IgD-negative memory B cell (primary cell): ENCODE measurements around the gene QSER1. TPM values are rescaled to one million over a fixed set of nuclear protein-coding genes. Genes with fewer than 3 reads are reported as not detected.

Experiments used
- H3K27ac Mint-ChIP-seq, 3 donors: one replicate each; pipeline ENCODE4 v1.8.0; 2020 to 2022; ENCODE audit warnings: mild to moderate bottlenecking in 3 of 3, mixed read lengths in 3 of 3, moderate library complexity in 1 of 3
- H3K27me3 Mint-ChIP-seq: one replicate; pipeline ENCODE4 v1.8.0; 2021; ENCODE audit warnings: mixed read lengths
- H3K36me3 Mint-ChIP-seq: one replicate; pipeline ENCODE4 v1.8.0; 2020; ENCODE audit warnings: mild to moderate bottlenecking, mixed read lengths
- H3K4me1 Mint-ChIP-seq, 3 donors: one replicate each; pipeline ENCODE4 v1.8.0; 2020 to 2022; ENCODE audit warnings: mixed read lengths in 3 of 3, mild to moderate bottlenecking in 1 of 3
- H3K4me3 Mint-ChIP-seq, 4 donors: one replicate each; pipeline ENCODE4 v1.8.0; 2020 to 2022; ENCODE audit warnings: mild to moderate bottlenecking in 4 of 4, mixed read lengths in 4 of 4, moderate library complexity in 3 of 4
- H3K9me3 Mint-ChIP-seq, 3 donors: one replicate each; pipeline ENCODE4 v1.8.0; 2020 to 2021; ENCODE audit warnings: mixed read lengths in 3 of 3, mild to moderate bottlenecking in 1 of 3
- polyA plus RNA-seq: library from polyadenylated mRNA; unstranded; fragments of 300-500 nt; fragmentation: Illumina TruSeq; gene quantifications from one replicate; pipeline ENCODE4 v1.2.3, GENCODE V29; 2021

QSER1 gene
- polyA plus RNA-seq, 1 donor from 2014 or later = 0.73 TPM

DNA sequence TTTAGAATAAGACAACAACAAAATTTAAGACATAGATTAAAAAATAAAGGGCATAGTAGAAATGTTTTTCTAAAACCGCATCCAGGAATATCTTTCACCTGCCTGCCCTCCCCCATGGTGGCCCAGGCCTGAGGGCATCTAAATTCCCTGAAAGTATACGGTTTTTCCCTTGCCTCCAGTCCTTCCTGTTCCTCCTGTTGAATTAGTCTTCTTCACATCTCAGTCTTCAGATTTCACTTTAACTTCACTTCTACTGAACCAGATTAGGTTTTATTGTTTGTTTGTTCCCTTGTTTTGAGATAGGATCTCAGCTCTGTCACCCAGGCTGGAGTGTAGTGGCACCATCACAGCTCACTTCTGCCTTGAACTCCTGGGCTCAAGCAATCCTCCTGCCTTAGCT is 90.0 kb downstream of the QSER1 start:
- Mint-ChIP-seq H3K36me3 (peaks cover 9% of the 10 kb centered on the region), H3K9me3 (no peaks in the 10 kb centered on the region), H3K4me1 (no peaks in the 10 kb centered on the region), H3K27ac (no peak overlapping the region), H3K27me3 (no peaks in the 10 kb centered on the region), H3K4me3 (no peak overlapping the region)

DNA sequence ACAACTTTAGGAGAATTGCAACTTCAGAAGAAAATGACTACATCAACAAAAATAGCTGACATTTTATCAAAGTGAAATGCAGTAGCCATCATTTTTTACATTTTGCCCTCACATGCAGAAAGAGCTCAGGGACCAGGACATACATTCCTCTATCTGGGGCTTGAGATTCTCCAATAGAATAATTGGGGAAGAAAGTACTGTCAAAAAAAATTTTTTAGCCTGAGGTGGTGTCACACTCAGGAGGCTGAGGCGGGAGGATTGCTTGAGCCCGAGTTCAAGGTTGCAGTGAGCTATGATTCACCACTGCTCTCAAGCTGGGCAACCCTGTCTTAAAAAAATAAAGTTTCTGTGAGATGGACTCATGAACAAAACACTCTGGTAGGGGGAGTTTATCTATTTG is 90.9 kb downstream of the QSER1 start:
- H3K9me3 Mint-ChIP-seq = no peaks in the 10 kb centered on the region
- H3K27ac Mint-ChIP-seq = no peak overlapping the region
- H3K4me1 Mint-ChIP-seq = no peaks in the 10 kb centered on the region
- peaks cover 9% of the 10 kb centered on the region for H3K36me3 Mint-ChIP-seq
- no peaks in the 10 kb centered on the region for H3K27me3 Mint-ChIP-seq
- no peak overlapping the region for H3K4me3 Mint-ChIP-seq

DNA sequence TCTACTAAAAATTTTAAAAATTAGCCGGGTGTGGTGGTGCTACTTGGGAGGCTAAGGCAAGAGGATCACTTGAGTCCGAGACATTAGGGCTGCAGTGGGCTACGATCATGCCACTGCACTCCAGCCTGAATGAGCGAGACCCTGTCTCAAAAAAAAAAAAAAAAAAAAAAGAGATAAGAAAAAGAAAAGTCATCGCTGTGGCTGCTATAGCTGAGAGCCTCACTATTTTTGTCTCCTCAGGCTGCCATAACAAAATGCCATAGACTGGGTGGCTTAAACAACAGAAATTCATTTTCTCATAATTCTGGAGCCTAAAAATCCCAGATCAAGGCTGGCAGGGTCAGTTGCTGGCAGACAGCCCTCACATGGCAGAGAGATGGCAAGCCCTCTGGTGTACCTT is 93.0 kb downstream of the QSER1 start:
- Mint-ChIP-seq H3K27ac (no peak overlapping the region), H3K36me3 (peaks cover 9% of the 10 kb centered on the region), H3K4me3 (no peak overlapping the region), H3K4me1 (no peaks in the 10 kb centered on the region), H3K27me3 (no peaks in the 10 kb centered on the region), H3K9me3 (no peaks in the 10 kb centered on the region)

DNA sequence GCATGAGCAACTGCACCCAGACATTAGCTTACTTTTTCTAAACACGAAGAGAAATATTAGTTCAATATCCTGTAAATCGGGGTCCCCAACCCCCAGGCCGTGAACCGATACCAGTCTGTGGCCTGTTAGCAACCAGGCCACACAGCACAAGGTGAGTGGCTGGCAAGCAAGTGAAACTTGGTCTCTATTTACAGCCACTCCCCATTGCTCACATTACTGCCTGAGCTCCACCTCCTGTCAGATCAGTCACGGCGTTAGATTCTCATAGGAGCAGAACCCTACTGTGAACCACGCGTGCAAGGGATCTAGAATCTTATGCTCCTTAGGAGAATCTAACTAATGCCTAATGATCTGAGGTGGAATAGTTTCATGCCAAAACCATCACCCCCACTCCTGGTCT is 95.2 kb downstream of the QSER1 start:
- H3K4me3 Mint-ChIP-seq = no peak overlapping the region

DNA sequence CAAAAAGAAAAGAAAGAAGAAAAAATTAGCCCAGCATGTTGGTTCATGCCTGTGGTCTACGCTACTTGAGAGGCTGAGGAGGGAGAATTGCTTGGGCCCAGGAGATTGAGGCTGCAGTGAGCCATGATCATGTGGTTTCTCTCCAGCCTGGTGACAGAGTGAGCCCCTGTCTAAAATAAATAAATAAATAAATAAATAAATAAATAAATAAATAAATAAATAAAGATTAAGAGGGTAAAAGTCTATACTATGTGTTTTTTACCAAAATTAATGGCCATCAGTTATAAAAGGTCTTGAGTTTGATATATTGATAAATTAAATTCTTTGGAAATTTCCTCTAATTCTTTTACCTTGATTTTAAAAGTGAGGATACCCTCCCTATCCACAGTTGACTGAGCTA is 97.9 kb downstream of the QSER1 start:
- Mint-ChIP-seq H3K9me3 (peaks cover 6 to 11% (median 6%) of the 10 kb centered on the region in 3 donors), H3K27me3 (peaks cover 3% of the 10 kb centered on the region), H3K36me3 (no peaks in the 10 kb centered on the region), H3K27ac (no peak overlapping the region), H3K4me3 (no peak overlapping the region), H3K4me1 (peaks cover 0 to 2% (median 0%) of the 10 kb centered on the region in 3 donors)

More for the DNA sequence above, 95.2 kb downstream of the QSER1 start:
- Mint-ChIP-seq H3K9me3 (peaks cover 3 to 11% (median 4%) of the 10 kb centered on the region in 3 donors), H3K27me3 (peaks cover 3% of the 10 kb centered on the region), H3K27ac (no peak overlapping the region), H3K4me1 (peaks cover 0 to 2% (median 0%) of the 10 kb centered on the region in 3 donors), H3K36me3 (peaks cover 6% of the 10 kb centered on the region)

DNA sequence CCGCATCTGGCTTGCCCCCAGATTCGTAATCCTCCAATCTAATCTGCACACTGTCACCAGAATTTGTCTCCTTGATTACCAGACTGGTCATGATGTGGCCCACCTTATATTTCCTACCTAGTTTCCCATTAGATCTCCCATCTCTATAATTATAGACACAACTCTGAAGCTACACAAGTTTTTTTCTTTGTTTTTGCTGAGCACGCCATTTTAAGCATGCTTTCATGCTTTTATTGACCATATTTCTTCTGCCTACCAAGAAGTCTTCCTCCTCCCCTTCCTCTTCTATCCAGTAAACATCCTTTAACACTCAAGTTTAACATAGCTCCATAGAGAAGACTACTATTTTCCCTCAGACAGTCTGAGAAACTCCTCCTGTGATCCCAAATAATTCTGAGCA is 98.8 kb downstream of the QSER1 start:
- H3K27ac Mint-ChIP-seq = no peak overlapping the region
- peaks cover 3% of the 10 kb centered on the region for H3K27me3 Mint-ChIP-seq
- peaks cover 6 to 11% (median 6%) of the 10 kb centered on the region in 3 donors for H3K9me3 Mint-ChIP-seq
- H3K4me1 Mint-ChIP-seq = peaks cover 0 to 2% (median 0%) of the 10 kb centered on the region in 3 donors
- H3K36me3 Mint-ChIP-seq = no peaks in the 10 kb centered on the region
- no peak overlapping the region for H3K4me3 Mint-ChIP-seq

DNA sequence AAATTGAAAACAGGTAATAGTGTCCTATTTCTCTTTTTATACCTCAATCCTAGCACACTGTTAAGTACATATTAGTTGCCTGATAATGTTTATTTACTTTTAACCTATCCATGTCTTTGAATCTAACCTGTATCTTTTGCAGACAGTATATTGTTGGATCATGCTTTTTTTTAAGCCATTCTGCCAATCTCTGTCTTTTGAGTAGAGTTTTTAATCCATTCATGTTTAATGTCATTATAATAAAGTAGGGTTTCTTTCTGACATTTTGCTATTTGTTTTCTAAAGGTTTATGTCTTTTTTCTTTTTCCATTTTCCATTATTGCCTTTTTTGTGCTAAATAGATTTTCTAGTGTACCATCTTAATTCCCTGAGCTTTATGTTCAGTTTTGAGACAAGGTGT is 99.3 kb downstream of the QSER1 start:
- Mint-ChIP-seq H3K9me3 (peaks cover 6 to 11% (median 6%) of the 10 kb centered on the region in 3 donors), H3K4me1 (peaks cover 0 to 2% (median 0%) of the 10 kb centered on the region in 3 donors), H3K36me3 (no peaks in the 10 kb centered on the region), H3K4me3 (no peak overlapping the region), H3K27ac (no peak overlapping the region), H3K27me3 (peaks cover 3% of the 10 kb centered on the region)

DNA sequence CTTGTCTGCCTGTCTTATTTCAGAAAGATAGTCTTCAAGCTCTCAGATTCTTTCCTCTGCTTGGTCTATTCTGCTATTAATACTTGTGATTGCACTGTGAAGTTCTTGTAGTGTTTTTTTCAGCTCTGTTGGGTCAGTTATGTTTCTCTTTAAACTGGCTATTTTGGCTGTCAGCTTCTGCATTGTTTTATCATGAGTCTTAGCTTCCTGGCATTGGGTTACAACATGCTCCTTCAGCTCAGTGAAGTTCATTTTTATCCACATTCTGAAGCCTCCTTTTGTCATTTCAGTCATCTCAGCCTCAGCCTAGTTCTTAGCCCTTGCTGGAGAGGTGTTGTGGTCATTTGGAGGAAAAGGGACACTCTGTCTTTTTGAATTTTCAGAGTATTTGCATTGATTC is 107.6 kb downstream of the QSER1 start:
- Mint-ChIP-seq H3K27ac (no peak overlapping the region), H3K36me3 (peaks cover 3% of the 10 kb centered on the region), H3K4me3 (no peak overlapping the region), H3K27me3 (peaks cover 5% of the 10 kb centered on the region), H3K4me1 (no peaks in the 10 kb centered on the region), H3K9me3 (peaks cover 5 to 11% (median 6%) of the 10 kb centered on the region in 3 donors)

DNA sequence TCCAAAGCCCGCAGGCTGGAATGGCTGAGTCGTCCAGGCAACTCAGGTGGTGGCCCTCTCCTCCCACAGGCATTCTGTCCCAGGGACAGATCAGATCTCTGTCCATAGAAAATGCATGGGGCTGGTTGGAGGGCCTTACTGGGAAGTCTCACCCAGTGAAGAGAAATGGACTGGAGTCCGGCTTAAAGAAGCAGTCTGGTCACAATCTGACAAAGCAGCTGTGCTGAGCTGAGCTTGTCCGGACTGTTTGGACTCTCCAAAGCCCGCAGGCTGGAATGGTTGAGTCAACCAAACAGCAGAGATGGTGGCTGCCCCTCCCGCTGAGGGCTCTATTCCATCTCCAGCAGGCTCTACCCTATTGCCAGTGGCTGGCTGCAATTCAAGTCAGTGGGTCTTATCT is 108.7 kb downstream of the QSER1 start:
- Mint-ChIP-seq H3K36me3 (peaks cover 3% of the 10 kb centered on the region), H3K9me3 (peaks cover 5 to 11% (median 6%) of the 10 kb centered on the region in 3 donors), H3K27me3 (peaks cover 5% of the 10 kb centered on the region), H3K27ac (no peak overlapping the region), H3K4me1 (no peaks in the 10 kb centered on the region), H3K4me3 (no peak overlapping the region)

DNA sequence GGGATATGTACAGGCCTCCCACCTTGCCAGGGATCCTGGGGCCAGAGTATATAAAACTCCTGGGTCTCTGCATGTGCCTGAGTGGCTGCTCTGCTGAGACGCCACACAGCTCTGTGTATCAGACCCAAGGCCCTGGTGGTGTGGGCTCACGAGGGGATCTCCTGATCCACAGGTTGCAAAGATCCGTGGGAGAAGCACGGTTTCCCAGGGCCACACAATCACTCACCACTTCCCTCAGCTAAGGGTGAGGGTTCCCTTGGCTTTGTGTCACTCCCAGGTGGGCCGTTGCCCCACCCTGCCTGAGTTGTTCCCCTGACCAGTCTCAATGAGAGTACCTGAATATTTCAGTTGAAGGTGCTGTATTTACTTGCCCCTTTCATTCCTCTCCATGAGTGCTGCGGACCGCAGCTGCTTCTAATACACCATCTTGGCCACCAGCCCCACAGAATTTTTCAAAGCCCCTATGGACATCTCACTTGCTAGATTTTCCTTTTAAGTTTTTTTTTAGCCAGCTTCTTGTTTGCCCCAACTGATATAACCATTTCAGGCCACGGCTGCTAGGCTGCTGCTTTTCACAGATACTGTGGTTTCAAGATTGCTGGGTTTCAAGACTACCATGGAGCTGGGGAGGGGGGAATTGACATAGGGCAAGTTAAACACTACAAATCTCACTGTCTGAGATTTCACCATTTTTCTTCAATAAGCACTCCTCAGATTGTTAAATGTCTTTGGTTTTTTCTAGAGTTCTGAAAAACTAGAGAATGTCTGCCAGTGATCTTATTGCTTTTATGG is 109.3 kb downstream of the QSER1 start:
- H3K9me3 Mint-ChIP-seq = peaks cover 5 to 11% (median 6%) of the 10 kb centered on the region in 3 donors
- H3K4me3 Mint-ChIP-seq = no peak overlapping the region
- H3K27me3 Mint-ChIP-seq = peaks cover 5% of the 10 kb centered on the region
- H3K36me3 Mint-ChIP-seq = peaks cover 3% of the 10 kb centered on the region
- no peak overlapping the region for H3K27ac Mint-ChIP-seq
- H3K4me1 Mint-ChIP-seq = no peaks in the 10 kb centered on the region

DNA sequence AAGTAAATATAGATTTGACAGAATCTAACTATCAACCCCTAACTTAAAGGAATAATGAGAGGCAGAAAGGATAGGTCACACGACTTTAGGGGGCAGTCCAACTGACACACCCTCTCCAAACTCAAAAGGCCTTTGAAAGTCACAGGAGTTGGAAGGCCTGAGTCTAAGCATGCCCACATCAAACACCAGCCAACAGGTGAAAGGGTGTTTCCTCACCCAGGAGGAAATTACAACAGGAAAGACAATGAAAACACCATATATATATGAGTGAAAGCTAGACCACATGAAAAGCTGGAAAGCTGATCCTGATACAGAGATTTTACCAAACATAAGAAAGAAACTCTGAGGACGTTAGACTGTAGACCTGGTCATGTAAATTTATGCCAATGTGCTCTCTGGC is 112.6 kb downstream of the QSER1 start:
- peaks cover 2% of the 10 kb centered on the region for H3K36me3 Mint-ChIP-seq
- no peak overlapping the region for H3K4me3 Mint-ChIP-seq
- H3K9me3 Mint-ChIP-seq = peaks cover 0 to 2% (median 0%) of the 10 kb centered on the region in 3 donors
- peaks cover 4% of the 10 kb centered on the region for H3K27me3 Mint-ChIP-seq
- H3K4me1 Mint-ChIP-seq = no peaks in the 10 kb centered on the region
- no peak overlapping the region for H3K27ac Mint-ChIP-seq

DNA sequence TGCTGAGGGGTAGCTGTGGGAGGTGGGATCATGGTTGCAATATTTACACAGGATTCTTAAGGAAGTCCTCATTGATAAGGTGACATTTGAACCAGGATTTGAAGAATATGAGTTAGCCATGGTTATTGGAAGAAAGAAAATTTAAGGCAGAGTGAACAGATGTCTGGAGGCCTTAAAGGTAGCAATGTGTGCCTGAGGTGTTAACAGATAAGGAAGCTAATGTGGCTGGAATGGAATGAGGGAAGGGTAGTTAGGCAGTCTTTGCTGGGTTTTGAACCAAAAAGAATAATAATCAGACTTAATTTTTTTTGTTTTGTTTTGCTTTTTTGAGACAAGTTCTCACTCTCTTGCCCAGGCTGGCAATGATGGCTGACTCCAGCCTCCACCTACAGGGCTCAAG is 113.4 kb downstream of the QSER1 start:
- no peaks in the 10 kb centered on the region for H3K4me1 Mint-ChIP-seq
- peaks cover 0 to 2% (median 0%) of the 10 kb centered on the region in 3 donors for H3K9me3 Mint-ChIP-seq
- no peak overlapping the region for H3K4me3 Mint-ChIP-seq

DNA sequence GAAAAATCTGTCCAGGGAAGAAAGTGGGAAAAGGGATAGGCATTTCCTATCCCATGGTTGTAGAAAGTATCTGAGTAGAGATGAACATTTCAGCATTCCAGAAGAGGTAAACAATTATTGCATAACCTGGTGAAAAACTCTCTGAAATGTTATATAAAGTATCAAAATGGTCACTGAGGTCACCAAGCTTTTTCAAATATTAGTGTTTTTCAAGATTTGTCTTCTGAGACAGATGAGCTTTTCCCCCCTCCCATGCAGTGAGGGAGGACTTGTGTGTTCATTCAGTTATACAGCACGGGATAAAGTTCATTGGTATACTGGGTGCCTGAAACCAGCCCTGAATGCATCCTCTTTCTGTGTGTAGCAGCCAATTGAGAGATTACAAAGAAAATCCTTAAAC is 121.1 kb downstream of the QSER1 start:
- Mint-ChIP-seq H3K4me1 (peaks cover 10 to 15% (median 14%) of the 10 kb centered on the region in 3 donors), H3K4me3 (peak overlapping the region in 1 of 4 donors; percentile 37), H3K27me3 (peaks cover 32% of the 10 kb centered on the region), H3K9me3 (peaks cover 0 to 3% (median 0%) of the 10 kb centered on the region in 3 donors), H3K36me3 (no peaks in the 10 kb centered on the region), H3K27ac (no peak overlapping the region)

More for the DNA sequence above, 113.4 kb downstream of the QSER1 start:
- H3K27ac Mint-ChIP-seq = no peak overlapping the region
- peaks cover 4% of the 10 kb centered on the region for H3K27me3 Mint-ChIP-seq
- H3K36me3 Mint-ChIP-seq = peaks cover 2% of the 10 kb centered on the region

DNA sequence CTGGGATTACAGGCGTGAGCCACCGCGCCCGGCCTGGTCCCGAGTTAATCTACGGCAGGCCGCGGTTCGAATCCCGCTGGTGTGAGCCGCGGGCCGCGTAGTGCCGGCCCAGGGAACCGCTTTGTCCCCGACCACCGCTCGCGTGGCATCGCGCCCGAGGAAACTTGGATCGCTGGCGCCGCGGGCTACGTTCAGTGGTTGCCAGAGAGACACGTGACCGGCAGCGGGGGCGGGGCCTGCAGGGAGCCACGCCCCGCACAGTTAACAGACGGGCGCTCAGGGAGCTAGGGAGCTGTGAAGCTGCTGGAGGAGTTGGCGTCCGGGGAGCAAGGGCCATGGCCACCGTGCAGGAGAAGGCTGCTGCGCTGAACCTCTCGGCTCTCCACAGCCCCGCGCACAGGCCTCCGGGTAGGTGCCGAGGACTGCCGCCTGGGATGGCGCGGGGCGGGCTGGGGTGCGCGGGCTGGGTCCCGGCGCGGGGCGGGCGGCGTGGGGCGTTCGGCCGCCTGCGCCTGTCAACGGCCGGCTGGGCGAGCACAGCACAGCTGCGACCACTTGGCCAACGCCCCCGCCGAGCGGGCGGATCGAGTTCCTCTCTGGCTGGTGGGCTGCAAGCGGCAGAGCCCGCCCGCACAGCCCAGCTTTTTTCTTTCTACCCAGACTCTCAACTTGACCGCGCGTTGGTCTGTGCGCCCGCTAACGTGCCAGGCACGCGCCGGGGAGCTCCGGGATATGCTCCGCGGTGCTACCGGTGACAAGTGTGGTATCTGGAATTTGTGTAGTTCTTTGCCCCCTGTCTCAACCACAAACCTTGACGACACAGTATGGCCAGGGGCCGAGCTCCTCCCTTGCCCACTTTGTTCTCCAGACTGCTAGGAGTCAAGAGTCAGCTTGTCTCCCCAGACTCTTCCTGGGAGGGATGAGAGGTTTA is 123.3 kb downstream of the QSER1 start, which contains the start of gene DEPDC7:
TSS of gene DEPDC7 (plus strand) at position 258 of the 931 bp plus-strand sequence. CDS start at position 336, 78 bp downstream.
- Mint-ChIP-seq H3K4me3 (peak within 1 kb of the TSS; percentile 31 to 86 (median 57)), H3K27me3 (peaks cover 31% of the 10 kb centered on the region), H3K27ac (peak within 1 kb of the TSS in 1 of 3 donors; percentile 9), H3K4me1 (peaks cover 10 to 15% (median 14%) of the 10 kb centered on the region in 3 donors), H3K36me3 (no peaks in the 10 kb centered on the region), H3K9me3 (peaks cover 0 to 3% (median 0%) of the 10 kb centered on the region in 3 donors)

DNA sequence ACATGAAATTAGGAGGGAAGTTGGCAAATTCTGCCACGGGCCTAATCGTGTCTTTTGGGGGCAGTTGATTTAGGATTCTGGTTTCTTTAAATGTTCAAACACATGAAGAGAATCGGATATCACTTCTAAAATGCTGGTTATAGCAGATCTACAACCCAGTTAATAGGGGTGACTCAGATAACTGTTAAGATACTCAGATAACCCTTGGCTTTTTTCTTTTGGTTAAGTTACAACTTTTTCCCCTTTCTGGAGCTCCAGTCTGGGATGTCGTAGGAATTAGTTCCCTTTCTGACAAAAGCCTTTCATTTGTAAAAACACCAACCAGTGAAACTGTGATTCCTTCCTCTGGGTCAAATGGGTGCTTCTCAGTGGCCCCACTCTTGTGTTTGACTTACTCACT is 124.0 kb downstream of the QSER1 start:
- Mint-ChIP-seq H3K27ac (no peak overlapping the region), H3K4me3 (peak overlapping the region in 3 of 4 donors; percentile 31 to 86 (median 35)), H3K36me3 (no peaks in the 10 kb centered on the region)

More for the DNA sequence above, 124.0 kb downstream of the QSER1 start:
- Mint-ChIP-seq H3K27me3 (peaks cover 30% of the 10 kb centered on the region), H3K9me3 (peaks cover 0 to 3% (median 0%) of the 10 kb centered on the region in 3 donors), H3K4me1 (peaks cover 6 to 15% (median 9%) of the 10 kb centered on the region in 3 donors)
